ENCODE data around the gene CKAP5. TPM values are rescaled to one million over a fixed set of nuclear protein-coding genes. Genes with fewer than 3 reads are reported as not detected.

Gene CKAP5
- polyA plus RNA-seq, 1 of the 3 experiments (the other 2 are of a cell fraction), result 51.7 TPM

- 90% methylated on average over 6 of the region's 6 CpGs for WGBS (ENCODE audit: low lambda C conversion rate)
- H2AFZ ChIP-seq (ENCODE audit: low read depth), result no peak overlapping the region
Observed at GRCh38 chr11:46759196-46759595, 86.9 kb downstream of the CKAP5 start.

More at GRCh38 chr11:46759196-46759595, 86.9 kb downstream of the CKAP5 start:
- H4K20me1 ChIP-seq (ENCODE audit: insufficient read depth), result no peaks in the 10 kb centered on the region
- H3K27me3 ChIP-seq (ENCODE audit: insufficient read depth), result no peaks in the 10 kb centered on the region
- no peak overlapping the region for H3K4me2 ChIP-seq
- H3K9me3 ChIP-seq, result no peaks in the 10 kb centered on the region
- H3F3A ChIP-seq (replicated peaks; ENCODE audit: insufficient read depth), result peaks cover 3% of the 10 kb centered on the region
- no peak overlapping the region for H3K9ac ChIP-seq
- H3K27ac ChIP-seq (ENCODE audit: low read depth in 2 of 2, low read length in 1 of 2), result no peak overlapping the region
- ChIA-PET CTCF (no interaction called here), POLR2A (no interaction called here)
- TF ChIP-seq USF2 (IDR thresholded peaks at IDR 0.05; ENCODE audit: borderline replicate concordance, low read depth, low read length) (no peak), CTCF (IDR thresholded peaks at IDR 0.05) (no peak), FOSL2 (IDR thresholded peaks at IDR 0.05; ENCODE audit: borderline replicate concordance, low read depth) (no peak), GATA2 (CRISPR knock-in tag; IDR thresholded peaks at IDR 0.05) (no peak), TCF12 (IDR thresholded peaks at IDR 0.05) (no peak), FOXM1 (IDR thresholded peaks at IDR 0.05; ENCODE audit: low read depth) (no peak), RCOR1 (IDR thresholded peaks at IDR 0.05; ENCODE audit: low read length) (no peak), RXRA (IDR thresholded peaks at IDR 0.05; ENCODE audit: borderline replicate concordance, low read depth) (no peak), NRF1 (IDR thresholded peaks at IDR 0.05; ENCODE audit: low read depth, low read length) (no peak), SIN3A (IDR thresholded peaks at IDR 0.05; ENCODE audit: borderline replicate concordance, low read depth, low read length) (no peak), YY1 (IDR thresholded peaks at IDR 0.05; ENCODE audit: low read depth) (no peak), RFX5 (IDR thresholded peaks at IDR 0.05; ENCODE audit: low read length) (no peak), GABPA (IDR thresholded peaks at IDR 0.05; ENCODE audit: low read depth) (no peak), EZH2phosphoT487 (IDR thresholded peaks at IDR 0.05; ENCODE audit: borderline replicate concordance, low read depth) (no peak), TEAD4 (IDR thresholded peaks at IDR 0.05; ENCODE audit: borderline replicate concordance, insufficient read depth) (no peak), IRF3 (IDR thresholded peaks at IDR 0.05; ENCODE audit: low read depth, low read length) (no peak)
- TF ChIP-seq, protein P1, sequence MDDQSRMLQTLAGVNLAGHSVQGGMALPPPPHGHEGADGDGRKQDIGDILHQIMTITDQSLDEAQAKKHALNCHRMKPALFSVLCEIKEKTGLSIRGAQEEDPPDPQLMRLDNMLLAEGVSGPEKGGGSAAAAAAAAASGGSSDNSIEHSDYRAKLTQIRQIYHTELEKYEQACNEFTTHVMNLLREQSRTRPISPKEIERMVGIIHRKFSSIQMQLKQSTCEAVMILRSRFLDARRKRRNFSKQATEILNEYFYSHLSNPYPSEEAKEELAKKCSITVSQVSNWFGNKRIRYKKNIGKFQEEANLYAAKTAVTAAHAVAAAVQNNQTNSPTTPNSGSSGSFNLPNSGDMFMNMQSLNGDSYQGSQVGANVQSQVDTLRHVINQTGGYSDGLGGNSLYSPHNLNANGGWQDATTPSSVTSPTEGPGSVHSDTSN (IDR thresholded peaks at IDR 0.05), result no peak
- TF ChIP-seq, protein P2, sequence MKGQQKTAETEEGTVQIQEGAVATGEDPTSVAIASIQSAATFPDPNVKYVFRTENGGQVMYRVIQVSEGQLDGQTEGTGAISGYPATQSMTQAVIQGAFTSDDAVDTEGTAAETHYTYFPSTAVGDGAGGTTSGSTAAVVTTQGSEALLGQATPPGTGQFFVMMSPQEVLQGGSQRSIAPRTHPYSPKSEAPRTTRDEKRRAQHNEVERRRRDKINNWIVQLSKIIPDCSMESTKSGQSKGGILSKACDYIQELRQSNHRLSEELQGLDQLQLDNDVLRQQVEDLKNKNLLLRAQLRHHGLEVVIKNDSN (IDR thresholded peaks at IDR 0.05; ENCODE audit: borderline replicate concordance, low read depth), result no peak
- no peaks in the 10 kb centered on the region; the same call in 1 of the 2 replicates for H3K79me2 ChIP-seq (ENCODE audit: insufficient read depth)
- H3K9me2 ChIP-seq, result no peaks in the 10 kb centered on the region
- H3K4me3 ChIP-seq (ENCODE audit: low read depth in 2 of 2, low read length in 1 of 2), result no peak overlapping the region
- no peaks in the 10 kb centered on the region for H3K4me1 ChIP-seq (ENCODE audit: control insufficient read depth in 1 of 2, insufficient read depth in 2 of 2, low read depth in 1 of 2, low read length in 1 of 2)
- DNase-seq, result no peak
- H3K36me3 ChIP-seq (replicated peaks in 1 of 2; ENCODE audit: control insufficient read depth in 1 of 2, insufficient read depth in 2 of 2, low read length in 1 of 2), result peaks cover 73 to 87% of the 10 kb centered on the region in 2 experiments

Measured in SK-N-SH (cell line).